Measurements from ENCODE around the gene KLHL13. TPM values are rescaled to one million over a fixed set of nuclear protein-coding genes. Genes with fewer than 3 reads are reported as not detected.

KLHL13 gene
- total RNA-seq, 1 experiment from 2014 or later: 0.82 TPM

DNA sequence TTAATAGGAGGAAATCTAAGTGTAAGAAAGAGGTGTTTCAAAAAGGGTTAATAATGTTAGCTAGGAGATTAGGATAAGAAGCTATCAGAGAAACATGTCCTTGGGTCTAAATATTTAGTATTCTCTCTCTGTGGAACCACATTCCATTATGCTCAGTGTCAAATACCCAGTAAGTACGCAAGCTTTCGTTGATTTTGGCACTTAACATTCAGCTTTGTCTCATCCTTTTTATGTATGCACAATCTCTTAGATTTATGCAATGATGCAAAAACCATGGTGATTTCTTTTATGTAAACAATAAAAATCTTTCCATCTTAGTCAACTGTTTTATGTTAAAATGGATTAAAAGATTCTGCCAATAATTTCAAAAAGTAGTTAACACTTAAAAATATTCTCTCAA is 129.2 kb downstream of the KLHL13 start:
- TF ChIP-seq, protein P1, sequence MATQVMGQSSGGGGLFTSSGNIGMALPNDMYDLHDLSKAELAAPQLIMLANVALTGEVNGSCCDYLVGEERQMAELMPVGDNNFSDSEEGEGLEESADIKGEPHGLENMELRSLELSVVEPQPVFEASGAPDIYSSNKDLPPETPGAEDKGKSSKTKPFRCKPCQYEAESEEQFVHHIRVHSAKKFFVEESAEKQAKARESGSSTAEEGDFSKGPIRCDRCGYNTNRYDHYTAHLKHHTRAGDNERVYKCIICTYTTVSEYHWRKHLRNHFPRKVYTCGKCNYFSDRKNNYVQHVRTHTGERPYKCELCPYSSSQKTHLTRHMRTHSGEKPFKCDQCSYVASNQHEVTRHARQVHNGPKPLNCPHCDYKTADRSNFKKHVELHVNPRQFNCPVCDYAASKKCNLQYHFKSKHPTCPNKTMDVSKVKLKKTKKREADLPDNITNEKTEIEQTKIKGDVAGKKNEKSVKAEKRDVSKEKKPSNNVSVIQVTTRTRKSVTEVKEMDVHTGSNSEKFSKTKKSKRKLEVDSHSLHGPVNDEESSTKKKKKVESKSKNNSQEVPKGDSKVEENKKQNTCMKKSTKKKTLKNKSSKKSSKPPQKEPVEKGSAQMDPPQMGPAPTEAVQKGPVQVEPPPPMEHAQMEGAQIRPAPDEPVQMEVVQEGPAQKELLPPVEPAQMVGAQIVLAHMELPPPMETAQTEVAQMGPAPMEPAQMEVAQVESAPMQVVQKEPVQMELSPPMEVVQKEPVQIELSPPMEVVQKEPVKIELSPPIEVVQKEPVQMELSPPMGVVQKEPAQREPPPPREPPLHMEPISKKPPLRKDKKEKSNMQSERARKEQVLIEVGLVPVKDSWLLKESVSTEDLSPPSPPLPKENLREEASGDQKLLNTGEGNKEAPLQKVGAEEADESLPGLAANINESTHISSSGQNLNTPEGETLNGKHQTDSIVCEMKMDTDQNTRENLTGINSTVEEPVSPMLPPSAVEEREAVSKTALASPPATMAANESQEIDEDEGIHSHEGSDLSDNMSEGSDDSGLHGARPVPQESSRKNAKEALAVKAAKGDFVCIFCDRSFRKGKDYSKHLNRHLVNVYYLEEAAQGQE (IDR thresholded peaks at IDR 0.05; ENCODE audit: insufficient read depth in 1 of 2, low read depth in 2 of 2, low read length in 1 of 2): no peak
- TF ChIP-seq POLR2AphosphoS5 (IDR thresholded peaks at IDR 0.05; ENCODE audit: low read depth, low read length) (no peak), SIN3A (IDR thresholded peaks at IDR 0.05; ENCODE audit: borderline replicate concordance, insufficient read depth, low read depth, low read length) (no peak), TCF7L2 (IDR thresholded peaks at IDR 0.05; ENCODE audit: low read depth, low read length) (no peak)
- TF ChIP-seq, protein P2, sequence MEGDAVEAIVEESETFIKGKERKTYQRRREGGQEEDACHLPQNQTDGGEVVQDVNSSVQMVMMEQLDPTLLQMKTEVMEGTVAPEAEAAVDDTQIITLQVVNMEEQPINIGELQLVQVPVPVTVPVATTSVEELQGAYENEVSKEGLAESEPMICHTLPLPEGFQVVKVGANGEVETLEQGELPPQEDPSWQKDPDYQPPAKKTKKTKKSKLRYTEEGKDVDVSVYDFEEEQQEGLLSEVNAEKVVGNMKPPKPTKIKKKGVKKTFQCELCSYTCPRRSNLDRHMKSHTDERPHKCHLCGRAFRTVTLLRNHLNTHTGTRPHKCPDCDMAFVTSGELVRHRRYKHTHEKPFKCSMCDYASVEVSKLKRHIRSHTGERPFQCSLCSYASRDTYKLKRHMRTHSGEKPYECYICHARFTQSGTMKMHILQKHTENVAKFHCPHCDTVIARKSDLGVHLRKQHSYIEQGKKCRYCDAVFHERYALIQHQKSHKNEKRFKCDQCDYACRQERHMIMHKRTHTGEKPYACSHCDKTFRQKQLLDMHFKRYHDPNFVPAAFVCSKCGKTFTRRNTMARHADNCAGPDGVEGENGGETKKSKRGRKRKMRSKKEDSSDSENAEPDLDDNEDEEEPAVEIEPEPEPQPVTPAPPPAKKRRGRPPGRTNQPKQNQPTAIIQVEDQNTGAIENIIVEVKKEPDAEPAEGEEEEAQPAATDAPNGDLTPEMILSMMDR (IDR thresholded peaks at IDR 0.05): no peak
- ChIA-PET POLR2A (no interaction called here), CTCF (no interaction called here)
- Histone ChIP-seq H3K27ac (ENCODE audit: low read length) (no peak overlapping the region), H3K9me3 (ENCODE audit: control insufficient read depth, insufficient read depth, low read depth, low read length) (no peaks in the 10 kb centered on the region), H3K36me3 (ENCODE audit: control insufficient read depth, insufficient read depth, low read length) (no peaks in the 10 kb centered on the region), H3K27me3 (ENCODE audit: control insufficient read depth, insufficient read depth, low read length) (no peaks in the 10 kb centered on the region), H3K4me3 (ENCODE audit: low read depth in 2 of 2, low read length in 2 of 2) (no peak overlapping the region), H3K4me1 (ENCODE audit: control insufficient read depth, insufficient read depth, low read length) (no peaks in the 10 kb centered on the region)
- BruUV-seq (replicated peaks): no TSS peak
- in situ Hi-C loops (cut with HindIII; ENCODE audit: low pct_unique_long_range_greater_than_20kb, low sequenced_read_pairs) (no loop called here), intact Hi-C loops (cut with micrococcal nuclease; ENCODE audit: unreplicated experiment) (loop anchor here (10.0 kb wide), 1 partner anchor 1493 kb away; no protein-coding TSS in a partner anchor)
- DNase-seq (ENCODE audit: low read depth, low spot score) (no peak), ATAC-seq (no peak)

- Histone ChIP-seq H3K27ac (ENCODE audit: low read length) (no peak overlapping the region), H3K4me3 (ENCODE audit: low read depth in 2 of 2, low read length in 2 of 2) (no peak overlapping the region), H3K9me3 (ENCODE audit: control insufficient read depth, insufficient read depth, low read depth, low read length) (no peaks in the 10 kb centered on the region), H3K4me1 (ENCODE audit: control insufficient read depth, insufficient read depth, low read length) (no peaks in the 10 kb centered on the region), H3K27me3 (ENCODE audit: control insufficient read depth, insufficient read depth, low read length) (no peaks in the 10 kb centered on the region), H3K36me3 (ENCODE audit: control insufficient read depth, insufficient read depth, low read length) (no peaks in the 10 kb centered on the region)
- ATAC-seq (no peak), DNase-seq (ENCODE audit: low read depth, low spot score) (no peak)
- TF ChIP-seq, protein P2 (IDR thresholded peaks at IDR 0.05): peak; percentile 44; the same call in 1 of the 2 replicates
- TF ChIP-seq TCF7L2 (IDR thresholded peaks at IDR 0.05; ENCODE audit: low read depth, low read length): no peak
- ChIA-PET POLR2A (interaction anchor here (0.6 kb wide), 1 partner anchor 16 kb away, joined by 3 read pairs; no protein-coding TSS in a partner anchor), CTCF (interaction anchor here (0.7 kb wide), 1 partner anchor 125 kb away, joined by 3 read pairs; no protein-coding TSS in a partner anchor)
- intact Hi-C loops (cut with micrococcal nuclease; ENCODE audit: unreplicated experiment): loop anchor here (10.0 kb wide), 1 partner anchor 1490 kb away; no protein-coding TSS in a partner anchor
- in situ Hi-C loops (cut with HindIII; ENCODE audit: low pct_unique_long_range_greater_than_20kb, low sequenced_read_pairs): no loop called here
- BruUV-seq (replicated peaks): no TSS peak
Measured at GRCh38 chrX:117985241-117985640, 131.4 kb downstream of the KLHL13 start.
